Transverse colon (tissue), 4 donors: ENCODE data around the gene CST4.

Experiments used
- EP300 ChIP-seq: sonication (generic); formaldehyde crosslinking; IDR thresholded peaks from one replicate; pipeline ENCODE4 v1.6.1; 2017; ENCODE audit warnings: antibody characterized with exemption, low read depth
- POLR2A ChIP-seq: fragments of 450-650 bp; IDR thresholded peaks from one replicate; pipeline ENCODE4 v1.6.1; 2016; ENCODE audit warnings: antibody characterized with exemption, mild to moderate bottlenecking, moderate library complexity
- POLR2AphosphoS5 ChIP-seq, 3 donors: sonication (generic); formaldehyde crosslinking; IDR thresholded peaks; one replicate each; pipeline ENCODE4 v1.6.1; 2016; ENCODE audit warnings: antibody characterized with exemption in 3 of 3
- TF ChIP-seq, protein P1 (sequence below), 5 experiments: fragments of 200-600 bp in 3 of 5; fragments of 450-650 bp in 2 of 5; sonication (generic) in 3 of 5; IDR thresholded peaks; 1 replicate in 2 of 5; 2 replicates in 3 of 5; pipeline ENCODE4 v1.5.1; 2016 to 2017; ENCODE audit warnings: antibody characterized with exemption in 5 of 5, inconsistent platforms in 3 of 5, mild to moderate bottlenecking in 2 of 5, moderate library complexity in 1 of 5

DNA sequence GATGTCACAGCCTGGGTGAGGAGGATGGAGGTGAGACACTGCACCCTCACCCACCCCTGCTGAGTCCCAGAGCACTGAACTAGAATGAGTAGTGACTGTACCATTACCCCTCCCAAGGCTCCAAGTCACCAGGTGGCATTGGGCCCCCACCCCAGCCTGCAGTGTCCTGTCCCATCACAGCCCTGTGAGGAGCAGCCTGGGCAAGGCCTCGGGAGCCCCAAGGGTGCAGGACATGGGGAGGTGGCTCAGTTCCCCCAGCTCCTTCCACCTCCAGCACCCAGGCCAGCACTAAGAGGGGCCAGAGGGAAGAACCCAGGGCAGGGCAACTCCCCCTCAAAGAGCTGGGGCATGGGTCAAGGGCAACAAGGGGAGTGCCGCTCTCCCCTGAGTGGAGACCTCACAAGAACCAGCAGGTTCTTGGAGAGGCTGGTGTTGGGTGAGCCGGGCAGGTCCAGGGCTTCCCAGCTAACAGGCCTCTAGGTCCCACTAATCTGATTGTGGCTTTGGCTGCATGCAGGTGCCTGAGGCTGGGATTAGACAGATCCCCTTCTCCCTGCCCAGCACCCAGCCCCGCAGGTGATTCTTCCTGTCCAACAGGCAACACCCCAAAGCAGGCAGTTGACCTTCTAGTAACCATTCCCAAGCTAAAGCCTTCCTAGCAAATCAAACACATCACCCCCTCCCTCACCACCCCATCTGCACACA, 2.6 kb downstream of the CST4 start:
- TF ChIP-seq, protein P1, sequence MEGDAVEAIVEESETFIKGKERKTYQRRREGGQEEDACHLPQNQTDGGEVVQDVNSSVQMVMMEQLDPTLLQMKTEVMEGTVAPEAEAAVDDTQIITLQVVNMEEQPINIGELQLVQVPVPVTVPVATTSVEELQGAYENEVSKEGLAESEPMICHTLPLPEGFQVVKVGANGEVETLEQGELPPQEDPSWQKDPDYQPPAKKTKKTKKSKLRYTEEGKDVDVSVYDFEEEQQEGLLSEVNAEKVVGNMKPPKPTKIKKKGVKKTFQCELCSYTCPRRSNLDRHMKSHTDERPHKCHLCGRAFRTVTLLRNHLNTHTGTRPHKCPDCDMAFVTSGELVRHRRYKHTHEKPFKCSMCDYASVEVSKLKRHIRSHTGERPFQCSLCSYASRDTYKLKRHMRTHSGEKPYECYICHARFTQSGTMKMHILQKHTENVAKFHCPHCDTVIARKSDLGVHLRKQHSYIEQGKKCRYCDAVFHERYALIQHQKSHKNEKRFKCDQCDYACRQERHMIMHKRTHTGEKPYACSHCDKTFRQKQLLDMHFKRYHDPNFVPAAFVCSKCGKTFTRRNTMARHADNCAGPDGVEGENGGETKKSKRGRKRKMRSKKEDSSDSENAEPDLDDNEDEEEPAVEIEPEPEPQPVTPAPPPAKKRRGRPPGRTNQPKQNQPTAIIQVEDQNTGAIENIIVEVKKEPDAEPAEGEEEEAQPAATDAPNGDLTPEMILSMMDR (IDR thresholded peaks at IDR 0.05) = no peak
- no peak for TF ChIP-seq POLR2AphosphoS5 (IDR thresholded peaks at IDR 0.05)
- TF ChIP-seq EP300 = no peak
- TF ChIP-seq POLR2A = no peak
